Measurements from ENCODE around the gene LDLRAD4. TPM values are rescaled to one million over a fixed set of nuclear protein-coding genes. Genes with fewer than 3 reads are reported as not detected.

The LDLRAD4 gene
- total and polyA plus RNA-seq, 11 donors: 10.4 to 44.0 (median 29.6) TPM

- Histone ChIP-seq H3K27me3 (no peaks in the 10 kb centered on the region), H3K27ac (no peak overlapping the region), H3K36me3 (peaks cover 0 to 21% (median 0%) of the 10 kb centered on the region in 9 donors), H3K4me3 (no peak overlapping the region), H3K9me3 (no peaks in the 10 kb centered on the region), H3K4me1 (peaks cover 2 to 8% (median 5%) of the 10 kb centered on the region in 12 donors)
- intact Hi-C loops (cut with DNase I): no loop called here
- 90 to 96% (median 92%) methylated on average over 14 of the region's 14 CpGs for WGBS, 4 donors
- TF ChIP-seq POLR2A (IDR thresholded peaks at IDR 0.05): no peak
- TF ChIP-seq, protein P1, sequence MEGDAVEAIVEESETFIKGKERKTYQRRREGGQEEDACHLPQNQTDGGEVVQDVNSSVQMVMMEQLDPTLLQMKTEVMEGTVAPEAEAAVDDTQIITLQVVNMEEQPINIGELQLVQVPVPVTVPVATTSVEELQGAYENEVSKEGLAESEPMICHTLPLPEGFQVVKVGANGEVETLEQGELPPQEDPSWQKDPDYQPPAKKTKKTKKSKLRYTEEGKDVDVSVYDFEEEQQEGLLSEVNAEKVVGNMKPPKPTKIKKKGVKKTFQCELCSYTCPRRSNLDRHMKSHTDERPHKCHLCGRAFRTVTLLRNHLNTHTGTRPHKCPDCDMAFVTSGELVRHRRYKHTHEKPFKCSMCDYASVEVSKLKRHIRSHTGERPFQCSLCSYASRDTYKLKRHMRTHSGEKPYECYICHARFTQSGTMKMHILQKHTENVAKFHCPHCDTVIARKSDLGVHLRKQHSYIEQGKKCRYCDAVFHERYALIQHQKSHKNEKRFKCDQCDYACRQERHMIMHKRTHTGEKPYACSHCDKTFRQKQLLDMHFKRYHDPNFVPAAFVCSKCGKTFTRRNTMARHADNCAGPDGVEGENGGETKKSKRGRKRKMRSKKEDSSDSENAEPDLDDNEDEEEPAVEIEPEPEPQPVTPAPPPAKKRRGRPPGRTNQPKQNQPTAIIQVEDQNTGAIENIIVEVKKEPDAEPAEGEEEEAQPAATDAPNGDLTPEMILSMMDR (IDR thresholded peaks at IDR 0.05): no peak
- DNase-seq (no peak), ATAC-seq (no peak)
Observed at GRCh38 chr18:13494871-13495445, 276.4 kb downstream of the LDLRAD4 start.

DNA sequence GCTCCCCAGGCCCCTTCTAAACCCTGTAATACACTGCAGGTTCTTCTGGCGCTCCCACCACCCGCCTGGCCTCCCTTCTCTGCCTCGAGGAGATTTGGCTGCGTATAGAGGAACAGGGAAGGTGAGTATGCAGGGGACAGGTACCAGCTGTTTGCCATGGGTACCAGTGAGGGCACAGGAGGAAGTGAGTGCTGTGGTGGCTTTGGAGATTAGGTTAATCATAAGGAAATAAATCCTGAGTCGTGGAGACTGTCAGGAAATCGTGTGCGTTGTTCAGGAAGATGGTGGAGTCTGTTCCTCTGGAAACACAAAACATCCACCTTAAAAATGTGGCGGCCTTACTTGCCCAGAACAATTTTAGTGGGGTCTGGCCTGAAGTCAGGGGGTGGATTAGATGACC lies 277.4 kb downstream of the LDLRAD4 start:
- no peaks in the 10 kb centered on the region for H3K9me3 ChIP-seq
- ATAC-seq (no peak), DNase-seq (no peak)
- H3K36me3 ChIP-seq: peaks cover 0 to 20% (median 0%) of the 10 kb centered on the region in 9 donors
- TF ChIP-seq, protein P1 (IDR thresholded peaks at IDR 0.05): no peak
- no peak for TF ChIP-seq POLR2A (IDR thresholded peaks at IDR 0.05)
- no peak overlapping the region for H3K4me3 ChIP-seq
- no peak overlapping the region for H3K27ac ChIP-seq
- WGBS, 4 donors: 75 to 84% (median 78%) methylated on average over 8 of the region's 8 CpGs
- intact Hi-C loops (cut with DNase I): no loop called here
- H3K27me3 ChIP-seq: no peaks in the 10 kb centered on the region
- H3K4me1 ChIP-seq: peaks cover 5 to 18% (median 15%) of the 10 kb centered on the region in 12 donors

GRCh38 chr18:13496691-13497281 lies 278.2 kb downstream of the LDLRAD4 start:
- WGBS, 4 donors: 85 to 94% (median 88%) methylated on average over 4 of the region's 4 CpGs
- intact Hi-C loops (cut with DNase I): no loop called here
- Histone ChIP-seq H3K27me3 (no peaks in the 10 kb centered on the region), H3K9me3 (no peaks in the 10 kb centered on the region), H3K4me1 (peaks cover 5 to 26% (median 22%) of the 10 kb centered on the region in 12 donors), H3K36me3 (peaks cover 0 to 11% (median 0%) of the 10 kb centered on the region in 9 donors), H3K27ac (no peak overlapping the region), H3K4me3 (no peak overlapping the region)
- ATAC-seq: no peak
- no peak for DNase-seq
- TF ChIP-seq, protein P1 (IDR thresholded peaks at IDR 0.05): no peak
- TF ChIP-seq POLR2A (IDR thresholded peaks at IDR 0.05): no peak

GRCh38 chr18:13499803-13500202 lies 281.2 kb downstream of the LDLRAD4 start:
- Histone ChIP-seq H3K27me3 (no peaks in the 10 kb centered on the region), H3K4me3 (peak overlapping the region in 7 of 12 donors; percentile 24 to 47 (median 41)), H3K9me3 (no peaks in the 10 kb centered on the region), H3K36me3 (peaks cover 0 to 11% (median 0%) of the 10 kb centered on the region in 9 donors), H3K4me1 (peaks cover 5 to 50% (median 36%) of the 10 kb centered on the region in 12 donors), H3K27ac (peak overlapping the region; percentile 35 to 93 (median 83))
- intact Hi-C loops (cut with DNase I): loop anchor here in 3 of 10 donors (10.0 kb wide), 3 partner anchors 85 to 215 kb away; no protein-coding TSS in a partner anchor
- no peak for DNase-seq
- no peak for TF ChIP-seq POLR2A (IDR thresholded peaks at IDR 0.05)
- TF ChIP-seq, protein P1 (IDR thresholded peaks at IDR 0.05): no peak
- WGBS, 4 donors: 63 to 70% (median 64%) methylated on average over 5 of the region's 5 CpGs
- ATAC-seq: no peak
